ENCODE results near the gene HBE1.

- TF ChIP-seq CTCF (IDR thresholded peaks at IDR 0.05) (no peak), POLR2AphosphoS5 (IDR thresholded peaks at IDR 0.05) (no peak), POLR2A (IDR thresholded peaks at IDR 0.05; ENCODE audit: low read depth) (no peak), EP300 (IDR thresholded peaks at IDR 0.05) (no peak)
These were observed 32.3 kb downstream of the HBE1 start for GRCh38 chr11:5237420-5237819.
